Stimulated activated naive CD4-positive, alpha-beta T cell (primary cell): ENCODE measurements around the gene XPO1.
"Not testable (repeated sequence)": the region's sequence is repeated elsewhere in the genome, so short reads cannot be mapped to it uniquely, and the experiment has no call there.

Experiments
- DNase-seq, 6 experiments: peaks; one replicate each; lab custom pipeline; 2025; lab: John Stamatoyannopoulos, UW

The XPO1 gene

GRCh38 chr2:61538200-61538919 is at the start of gene XPO1:
TSS of gene XPO1 (minus strand) at chr2:61538356. CDS start at chr2:61533897, 4,459 bp downstream.
- peak; percentile 98 to 100 (median 100) for DNase-seq

GRCh38 chr2:61586928-61587327 is 48.8 kb upstream of the XPO1 start:
- not testable (repeated sequence) for DNase-seq

GRCh38 chr2:61585383-61585782 is 47.2 kb upstream of the XPO1 start:
- no peak for DNase-seq

- DNase-seq, result not testable (repeated sequence)
Measured at GRCh38 chr2:61584368-61584767, 46.2 kb upstream of the XPO1 start.

GRCh38 chr2:61582165-61582564 is 44.0 kb upstream of the XPO1 start:
- no peak for DNase-seq

- DNase-seq, result no peak
Measured at GRCh38 chr2:61581716-61582115, 43.6 kb upstream of the XPO1 start.

GRCh38 chr2:61575447-61575859 is 37.3 kb upstream of the XPO1 start:
- DNase-seq, result no peak

GRCh38 chr2:61566566-61566965 is 28.4 kb upstream of the XPO1 start:
- DNase-seq, result no peak

- no peak for DNase-seq
Measured at GRCh38 chr2:61562615-61563014, 24.5 kb upstream of the XPO1 start.

- no peak for DNase-seq
Measured at GRCh38 chr2:61558160-61558559, 20.0 kb upstream of the XPO1 start.

- DNase-seq, result no peak
Measured at GRCh38 chr2:61557381-61557780, 19.2 kb upstream of the XPO1 start.

GRCh38 chr2:61554604-61555003 is 16.4 kb upstream of the XPO1 start:
- DNase-seq, result no peak

- DNase-seq, result no peak
Measured at GRCh38 chr2:61550375-61551209, 12.4 kb upstream of the XPO1 start.

GRCh38 chr2:61549546-61549945 is 11.4 kb upstream of the XPO1 start:
- DNase-seq, result no peak

- DNase-seq, result peak in 1 of 6 experiments; percentile 3
Measured at GRCh38 chr2:61543062-61543461, 4.9 kb upstream of the XPO1 start.

GRCh38 chr2:61540167-61540566 is 2.0 kb upstream of the XPO1 start:
- not testable (repeated sequence) for DNase-seq

- DNase-seq, result peak; percentile 51 to 70 (median 63)
Measured at GRCh38 chr2:61538920-61539520, 864 bp upstream of the XPO1 start.

- DNase-seq, result no peak
Measured at GRCh38 chr2:61537950-61538199, 281 bp downstream of the XPO1 start.

GRCh38 chr2:61537277-61537949 is 743 bp downstream of the XPO1 start:
- peak in 3 of 6 experiments; percentile 43 to 54 (median 47) for DNase-seq

GRCh38 chr2:61536572-61537276 is 1.4 kb downstream of the XPO1 start:
- peak; percentile 58 to 87 (median 82) for DNase-seq

GRCh38 chr2:61536180-61536571 is 2.0 kb downstream of the XPO1 start:
- DNase-seq, result no peak

- no peak for DNase-seq
Measured at GRCh38 chr2:61535449-61535848, 2.7 kb downstream of the XPO1 start.
